GM18520 (cell line): Measurements from ENCODE around the gene ELAVL1.
"Not testable (repeated sequence)": the region's sequence is repeated elsewhere in the genome, so short reads cannot be mapped to it uniquely, and the experiment has no call there.

Source experiments
- ATAC-seq: cut with Tn5 transposase; IDR thresholded peaks from one replicate; pipeline ENCODE4 v1.9.1; 2021; ENCODE audit not compliant: unreplicated experiment

Gene ELAVL1

GRCh38 chr19:7970716-7971448, 34.6 kb downstream of the ELAVL1 start:
- no peak for ATAC-seq

- ATAC-seq: no peak
Observed at GRCh38 chr19:7969555-7969939, 35.9 kb downstream of the ELAVL1 start.

- no peak for ATAC-seq
Observed at GRCh38 chr19:7968796-7969554, 36.5 kb downstream of the ELAVL1 start.

GRCh38 chr19:7968008-7968795, 37.2 kb downstream of the ELAVL1 start:
- no peak for ATAC-seq

- ATAC-seq: no peak
Observed at GRCh38 chr19:7965921-7966665, 39.3 kb downstream of the ELAVL1 start.

- no peak for ATAC-seq
Observed at GRCh38 chr19:7965259-7965841, 40.1 kb downstream of the ELAVL1 start.

GRCh38 chr19:7963566-7963965, 41.9 kb downstream of the ELAVL1 start:
- ATAC-seq: no peak

GRCh38 chr19:7962644-7963268, 42.7 kb downstream of the ELAVL1 start:
- no peak for ATAC-seq

- no peak for ATAC-seq
Observed at GRCh38 chr19:7961920-7962626, 43.4 kb downstream of the ELAVL1 start.

GRCh38 chr19:7961082-7961481, 44.4 kb downstream of the ELAVL1 start:
- ATAC-seq: not testable (repeated sequence)

- ATAC-seq: no peak
Observed at GRCh38 chr19:7959211-7959610, 46.2 kb downstream of the ELAVL1 start.

- no peak for ATAC-seq
Observed at GRCh38 chr19:7955696-7956095, 49.7 kb downstream of the ELAVL1 start.

- ATAC-seq: no peak
Observed at GRCh38 chr19:7953576-7953975, 51.9 kb downstream of the ELAVL1 start.

GRCh38 chr19:7953060-7953459, 52.4 kb downstream of the ELAVL1 start:
- no peak for ATAC-seq

GRCh38 chr19:7947939-7948338, 57.5 kb downstream of the ELAVL1 start:
- ATAC-seq: no peak

- ATAC-seq: peak; percentile 15
Observed at GRCh38 chr19:7944177-7944761, 61.2 kb downstream of the ELAVL1 start.

GRCh38 chr19:7943444-7944176, 61.8 kb downstream of the ELAVL1 start, which contains the start of gene TIMM44:
TSS of gene TIMM44 (minus strand) at chr19:7943666. CDS start at chr19:7943651, 15 bp downstream.
- ATAC-seq: peak; percentile 93

GRCh38 chr19:7942981-7943443, 62.4 kb downstream of the ELAVL1 start:
- no peak for ATAC-seq
